Endothelial cell of umbilical vein (primary cell): ENCODE measurements around the gene BMERB1. TPM values are rescaled to one million over a fixed set of nuclear protein-coding genes. Genes with fewer than 3 reads are reported as not detected.

ENCODE experiments used
- BruUV-seq: library from RNA; stranded (reverse); fragments of 400-500 nt; replicated peaks from 2 replicates; lab custom pipeline; 2021; lab: Mats Ljungman, UMichigan
- CTCF ChIA-PET: fragments of 300-600, 350-600 bp; sonication (Branson Sonifier 250); formaldehyde crosslinking; loops from one replicate; lab custom pipeline; 2021; ENCODE audit warnings: antibody characterized with exemption, inconsistent platforms; lab: Charles Lee
- POLR2A ChIA-PET: fragments of 300-600, 350-600 bp; sonication (Branson Sonifier 250); formaldehyde crosslinking; loops from one replicate; lab custom pipeline; 2021; ENCODE audit warnings: antibody characterized with exemption, inconsistent platforms; lab: Charles Lee
- DNase-seq: peaks from one replicate; pipeline ENCODE4 v3.0.0-alpha.2; 2011; ENCODE audit warnings: low read depth, low spot score
- FAIRE-seq: peaks from 2 replicates; lab custom pipeline; 2011; peaks lifted over from hg19 to GRCh38; lab: Jason Lieb, UNC
- H2AFZ ChIP-seq: 2 replicates; pipeline ENCODE4 v1.6.0; 2012; ENCODE audit warnings: low read depth, low read length, control low read depth, inconsistent platforms
- H3K27ac ChIP-seq: 2 replicates; pipeline ENCODE4 v1.5.1; 2011; ENCODE audit warnings: low read depth, mild to moderate bottlenecking, control low read depth, low read length, moderate library complexity; ENCODE audit not compliant: insufficient read depth
- H3K27me3 ChIP-seq, 2 experiments: 2 replicates each; pipeline versions ENCODE4 v1.6.0 to v1.6.1; 2011; ENCODE audit warnings: low read length in 2 of 2, mixed read lengths in 1 of 2; ENCODE audit not compliant: control insufficient read depth in 2 of 2, insufficient read depth in 2 of 2
- H3K36me3 ChIP-seq, 2 experiments: 2 replicates in 1 of 2; 3 replicates in 1 of 2; pipeline ENCODE4 v1.5.1; 2011; ENCODE audit warnings: low read length in 2 of 2, mild to moderate bottlenecking in 1 of 2, moderate library complexity in 1 of 2; ENCODE audit not compliant: control insufficient read depth in 2 of 2, insufficient read depth in 2 of 2; ENCODE audit errors: extremely low read depth in 1 of 2
- H3K4me1 ChIP-seq: 3 replicates; pipeline ENCODE4 v1.5.1; 2011; ENCODE audit warnings: mild to moderate bottlenecking, low read length; ENCODE audit not compliant: control insufficient read depth, insufficient read depth; ENCODE audit errors: extremely low read depth
- H3K4me2 ChIP-seq: 2 replicates; pipeline ENCODE4 v1.6.1; 2011; ENCODE audit warnings: low read length, control low read depth, mixed read lengths; ENCODE audit not compliant: insufficient read depth
- H3K4me3 ChIP-seq, 3 experiments: fragments of 200-600 bp in 1 of 3; sonication (generic), shearing (Covaris generic) in 1 of 3; replicated peaks in 1 of 3; 2 replicates each; pipeline ENCODE4 v1.5.1; 2011 to 2016; ENCODE audit warnings: control low read depth in 3 of 3, low read length in 3 of 3, mild to moderate bottlenecking in 2 of 3, inconsistent platforms in 1 of 3, low read depth in 1 of 3, moderate library complexity in 1 of 3; ENCODE audit not compliant: insufficient read depth in 1 of 3
- H3K79me2 ChIP-seq: 2 replicates; pipeline ENCODE4 v1.6.0; 2012; ENCODE audit warnings: low read length, inconsistent platforms; ENCODE audit not compliant: control insufficient read depth, insufficient read depth
- H3K9ac ChIP-seq: replicated peaks from 2 replicates; pipeline ENCODE3; 2011; ENCODE audit warnings: low read length, control low read depth; ENCODE audit not compliant: insufficient read depth; ENCODE audit errors: extremely low read depth
- H3K9me1 ChIP-seq: replicated peaks from 3 replicates; pipeline ENCODE4 v1.6.0; 2011; ENCODE audit warnings: mild to moderate bottlenecking, low read length; ENCODE audit not compliant: control insufficient read depth, insufficient read depth; ENCODE audit errors: extremely low read depth
- H3K9me3 ChIP-seq: replicated peaks from 2 replicates; pipeline ENCODE4 v1.5.1; 2012; ENCODE audit warnings: low read length, inconsistent platforms; ENCODE audit not compliant: control insufficient read depth, insufficient read depth
- H4K20me1 ChIP-seq: replicated peaks from 2 replicates; pipeline ENCODE3; 2011; ENCODE audit warnings: mild to moderate bottlenecking, low read length; ENCODE audit not compliant: control insufficient read depth, insufficient read depth; ENCODE audit errors: extremely low read depth
- CTCF ChIP-seq, 2 donors: IDR thresholded peaks; 1 replicate in 1 of 2; 2 replicates in 1 of 2; pipeline ENCODE4 v1.5.1; 2011; ENCODE audit warnings: low read length in 2 of 2, mild to moderate bottlenecking in 2 of 2, moderate library complexity in 2 of 2, control low read depth in 1 of 2, inconsistent platforms in 1 of 2, low read depth in 1 of 2; ENCODE audit not compliant: insufficient read depth in 1 of 2; ENCODE audit errors: extremely low read depth in 1 of 2
- EZH2 ChIP-seq: IDR thresholded peaks from 2 replicates; pipeline ENCODE4 v1.6.1; 2012; ENCODE audit warnings: borderline replicate concordance, low read depth, mild to moderate bottlenecking, moderate library complexity, low read length, inconsistent platforms; ENCODE audit not compliant: severe bottlenecking
- FOS ChIP-seq: IDR thresholded peaks from 2 replicates; pipeline ENCODE4 v1.6.1; 2011; ENCODE audit warnings: mild to moderate bottlenecking, low read length, moderate library complexity, borderline replicate concordance; ENCODE audit not compliant: insufficient read depth
- GATA2 ChIP-seq: IDR thresholded peaks from 2 replicates; pipeline ENCODE4 v1.7.0; 2011; ENCODE audit warnings: low read depth, mild to moderate bottlenecking, moderate library complexity, mixed read lengths, low read length; ENCODE audit not compliant: insufficient read length, insufficient read depth
- JUN ChIP-seq: IDR thresholded peaks from 2 replicates; pipeline ENCODE4 v1.6.1; 2011; ENCODE audit warnings: borderline replicate concordance, low read depth; ENCODE audit not compliant: insufficient read length, insufficient read depth
- MAX ChIP-seq: IDR thresholded peaks from 2 replicates; pipeline ENCODE4 v1.6.1; 2011; ENCODE audit not compliant: insufficient read depth, insufficient read length
- MYC ChIP-seq: IDR thresholded peaks from one replicate; pipeline ENCODE4 v1.6.1; 2011; ENCODE audit warnings: mild to moderate bottlenecking, low read depth, low read length
- POLR2A ChIP-seq: IDR thresholded peaks from 2 replicates; pipeline ENCODE4 v1.6.1; 2012; ENCODE audit warnings: low read depth, mild to moderate bottlenecking, control low read depth, low read length
- POLR2AphosphoS5 ChIP-seq: IDR thresholded peaks from 2 replicates; pipeline ENCODE4 v1.6.1; 2012; ENCODE audit warnings: low read depth, mild to moderate bottlenecking, control low read depth, low read length, moderate library complexity; ENCODE audit not compliant: insufficient read depth
- dilution Hi-C: fragments of 300-500 bp; cut with MboI; formaldehyde crosslinking; loops from one replicate; pipeline ENCODE4 v1.15.0; 2019; ENCODE audit warnings: low sequenced_read_pairs; ENCODE audit not compliant: extremely low pct_ligation_motif_present
- intact Hi-C: fragments of 100-400 bp; cut with micrococcal nuclease; formaldehyde crosslinking; loops from one replicate; pipeline ENCODE4 v1.10.0; 2022
- polyA plus RNA-seq, 4 experiments: library from polyadenylated mRNA; depleted of rRNA in 3 of 4; stranded (reverse) in 3 of 4; unstranded in 1 of 4; fragments of >200 nt; gene quantifications; 2 replicates each; pipeline versions ENCODE4 v1.2.1 to v1.2.3, GENCODE V29; 2011 to 2012; ENCODE audit warnings: missing spikeins in 1 of 4
- total RNA-seq: library from RNA; stranded (reverse); gene quantifications from 2 replicates; pipeline ENCODE4 v1.2.3, GENCODE V29; 2021

Gene BMERB1
- total and polyA plus RNA-seq, 2 donors (not counting 3 experiments of a cell fraction or from before 2014, with no cell fraction given), result 14.1 to 17.4 TPM

- CTCF ChIA-PET, result interaction anchor here (1.3 kb wide), 1 partner anchor 153 kb away, joined by 3 read pairs; no protein-coding TSS in a partner anchor
- no peak overlapping the region for H3K9ac ChIP-seq
- no peaks in the 10 kb centered on the region for H3K36me3 ChIP-seq
- dilution Hi-C loops, result no loop called here
- no peak for FAIRE-seq
- H3K27ac ChIP-seq, result no peak overlapping the region
- no TSS peak for BruUV-seq
- H4K20me1 ChIP-seq, result no peaks in the 10 kb centered on the region
- no peaks in the 10 kb centered on the region for H3K4me1 ChIP-seq
- no peak overlapping the region for H2AFZ ChIP-seq
- TF ChIP-seq JUN (no peak), POLR2AphosphoS5 (no peak), CTCF (IDR thresholded peaks at IDR 0.05; ENCODE audit: extremely low read depth in 1 of 2, insufficient read depth in 1 of 2, low read depth in 1 of 2, low read length in 2 of 2) (no peak), EZH2 (no peak), POLR2A (no peak), MAX (no peak), MYC (no peak), FOS (no peak), GATA2 (no peak)
- H3K4me2 ChIP-seq, result no peak overlapping the region
- no peak for DNase-seq
- POLR2A ChIA-PET, result no interaction called here
- no peaks in the 10 kb centered on the region for H3K79me2 ChIP-seq
- no peaks in the 10 kb centered on the region for H3K27me3 ChIP-seq
- no peak overlapping the region for H3K4me3 ChIP-seq
- no peaks in the 10 kb centered on the region for H3K9me3 ChIP-seq
- intact Hi-C loops, result no loop called here
- no peaks in the 10 kb centered on the region for H3K9me1 ChIP-seq
Observed at GRCh38 chr16:15396948-15397594, 37.3 kb upstream of the BMERB1 start.
